Activated CD8-positive, alpha-beta T cell treated with anti-CD3 and anti-CD28 coated beads, Interleukin-2, amount 10 ng/mL, durations not matched to agents 7 days and 5 days (primary cell): Measurements from ENCODE around the gene SNX24. TPM values are rescaled to one million over a fixed set of nuclear protein-coding genes. Genes with fewer than 3 reads are reported as not detected.

Experiments
- ATAC-seq: fragments of 150-1000 bp; cut with Tn5 transposase; one replicate; pipeline ENCODE4 v1.10.0; 2021; ENCODE audit warnings: moderate library complexity
- CTCF ChIA-PET: fragments of 350-600 bp; sonication (Branson Sonifier 250); formaldehyde crosslinking; loops from one replicate; lab custom pipeline; 2021; ENCODE audit warnings: antibody characterized with exemption; lab: Charles Lee
- POLR2A ChIA-PET: fragments of 350-600 bp; sonication (Branson Sonifier 250); formaldehyde crosslinking; loops from one replicate; lab custom pipeline; 2021; ENCODE audit warnings: antibody characterized with exemption; lab: Charles Lee
- DNase-seq: peaks from one replicate; pipeline ENCODE4 v3.0.0-alpha.2; 2020
- H3K27ac Mint-ChIP-seq: one replicate; pipeline ENCODE4 v1.8.0; 2021; ENCODE audit warnings: mild to moderate bottlenecking, mixed read lengths
- H3K27me3 Mint-ChIP-seq: one replicate; pipeline ENCODE4 v1.8.0; 2021; ENCODE audit warnings: low read depth, mixed read lengths
- H3K36me3 Mint-ChIP-seq: one replicate; pipeline ENCODE4 v1.8.0; 2021; ENCODE audit warnings: low read depth, mixed read lengths
- H3K4me1 Mint-ChIP-seq: one replicate; pipeline ENCODE4 v1.8.0; 2021; ENCODE audit warnings: low read depth, mixed read lengths
- H3K4me3 Mint-ChIP-seq: one replicate; pipeline ENCODE4 v1.8.0; 2021; ENCODE audit warnings: mild to moderate bottlenecking, mixed read lengths
- H3K9me3 Mint-ChIP-seq: one replicate; pipeline ENCODE4 v1.8.0; 2022; ENCODE audit warnings: mixed read lengths; ENCODE audit not compliant: insufficient read depth
- total RNA-seq, 2 experiments: library from RNA; stranded (reverse); gene quantifications; one replicate each; pipeline ENCODE4 v1.2.3, GENCODE V29; 2021

The SNX24 gene
- total RNA-seq, 2 experiments from 2014 or later = 0.29 to 1.6 TPM

GRCh38 chr5:122924719-122925395 lies 79.4 kb downstream of the SNX24 start:
- ATAC-seq (no peak), DNase-seq (no peak)
- Mint-ChIP-seq H3K4me3 (no peak overlapping the region), H3K36me3 (no peaks in the 10 kb centered on the region), H3K9me3 (no peaks in the 10 kb centered on the region), H3K4me1 (no peaks in the 10 kb centered on the region), H3K27me3 (peaks cover under 1% of the 10 kb centered on the region), H3K27ac (no peak overlapping the region)
- ChIA-PET CTCF (no interaction called here), POLR2A (no interaction called here)

GRCh38 chr5:122929001-122929400 lies 83.6 kb downstream of the SNX24 start:
- CTCF ChIA-PET = no interaction called here
- H3K27me3 Mint-ChIP-seq = peaks cover 6% of the 10 kb centered on the region
- DNase-seq = no peak
- H3K4me3 Mint-ChIP-seq = no peak overlapping the region
- H3K36me3 Mint-ChIP-seq = no peaks in the 10 kb centered on the region
- POLR2A ChIA-PET = no interaction called here
- H3K4me1 Mint-ChIP-seq = no peaks in the 10 kb centered on the region
- no peak for ATAC-seq
- H3K27ac Mint-ChIP-seq = no peak overlapping the region
- no peaks in the 10 kb centered on the region for H3K9me3 Mint-ChIP-seq

GRCh38 chr5:122929980-122930379 lies 84.6 kb downstream of the SNX24 start:
- DNase-seq (no peak), ATAC-seq (no peak)
- peaks cover 6% of the 10 kb centered on the region for H3K27me3 Mint-ChIP-seq
- H3K27ac Mint-ChIP-seq = no peak overlapping the region
- ChIA-PET CTCF (no interaction called here), POLR2A (no interaction called here)
- H3K4me3 Mint-ChIP-seq = no peak overlapping the region
- H3K4me1 Mint-ChIP-seq = no peaks in the 10 kb centered on the region
- H3K36me3 Mint-ChIP-seq = no peaks in the 10 kb centered on the region
- H3K9me3 Mint-ChIP-seq = no peaks in the 10 kb centered on the region

- no peaks in the 10 kb centered on the region for H3K4me1 Mint-ChIP-seq
- H3K9me3 Mint-ChIP-seq = no peaks in the 10 kb centered on the region
- ChIA-PET CTCF (no interaction called here), POLR2A (no interaction called here)
- no peak overlapping the region for H3K27ac Mint-ChIP-seq
- ATAC-seq (no peak), DNase-seq (no peak)
- no peaks in the 10 kb centered on the region for H3K36me3 Mint-ChIP-seq
- peaks cover 7% of the 10 kb centered on the region for H3K27me3 Mint-ChIP-seq
- no peak overlapping the region for H3K4me3 Mint-ChIP-seq
Observed at GRCh38 chr5:122933956-122934355, 88.5 kb downstream of the SNX24 start.

GRCh38 chr5:122936088-122936487 lies 90.7 kb downstream of the SNX24 start:
- Mint-ChIP-seq H3K36me3 (no peaks in the 10 kb centered on the region), H3K27me3 (peaks cover 5% of the 10 kb centered on the region), H3K4me1 (no peaks in the 10 kb centered on the region), H3K9me3 (no peaks in the 10 kb centered on the region), H3K4me3 (no peak overlapping the region), H3K27ac (no peak overlapping the region)
- POLR2A ChIA-PET = no interaction called here
- DNase-seq (no peak), ATAC-seq (no peak)
- CTCF ChIA-PET = no interaction called here

- H3K36me3 Mint-ChIP-seq = no peaks in the 10 kb centered on the region
Observed at GRCh38 chr5:122937914-122938313, 92.5 kb downstream of the SNX24 start.

GRCh38 chr5:122940890-122941289 lies 95.5 kb downstream of the SNX24 start:
- peaks cover 7% of the 10 kb centered on the region for H3K27me3 Mint-ChIP-seq
- H3K27ac Mint-ChIP-seq = no peak overlapping the region
- POLR2A ChIA-PET = no interaction called here
- H3K36me3 Mint-ChIP-seq = no peaks in the 10 kb centered on the region
- H3K4me3 Mint-ChIP-seq = no peak overlapping the region
- DNase-seq = no peak
- no peaks in the 10 kb centered on the region for H3K9me3 Mint-ChIP-seq
- H3K4me1 Mint-ChIP-seq = no peaks in the 10 kb centered on the region
- CTCF ChIA-PET = no interaction called here
- no peak for ATAC-seq

More at GRCh38 chr5:122937914-122938313, 92.5 kb downstream of the SNX24 start:
- Mint-ChIP-seq H3K27ac (no peak overlapping the region), H3K9me3 (no peaks in the 10 kb centered on the region), H3K4me1 (no peaks in the 10 kb centered on the region), H3K27me3 (peaks cover 5% of the 10 kb centered on the region), H3K4me3 (no peak overlapping the region)
- DNase-seq (no peak), ATAC-seq (no peak)
- POLR2A ChIA-PET = no interaction called here
- CTCF ChIA-PET = no interaction called here

- no peak for DNase-seq
- ChIA-PET POLR2A (no interaction called here), CTCF (no interaction called here)
- no peak overlapping the region for H3K27ac Mint-ChIP-seq
- H3K9me3 Mint-ChIP-seq = no peaks in the 10 kb centered on the region
- H3K36me3 Mint-ChIP-seq = no peaks in the 10 kb centered on the region
- no peak overlapping the region for H3K4me3 Mint-ChIP-seq
- peaks cover 6% of the 10 kb centered on the region for H3K27me3 Mint-ChIP-seq
- no peak for ATAC-seq
- H3K4me1 Mint-ChIP-seq = no peaks in the 10 kb centered on the region
Observed at GRCh38 chr5:122941737-122942136, 96.3 kb downstream of the SNX24 start.

- Mint-ChIP-seq H3K36me3 (no peaks in the 10 kb centered on the region), H3K27ac (no peak overlapping the region), H3K4me3 (no peak overlapping the region), H3K9me3 (no peaks in the 10 kb centered on the region), H3K27me3 (peaks cover 6% of the 10 kb centered on the region), H3K4me1 (no peaks in the 10 kb centered on the region)
- CTCF ChIA-PET = no interaction called here
- no peak for DNase-seq
- POLR2A ChIA-PET = no interaction called here
- no peak for ATAC-seq
Observed at GRCh38 chr5:122942164-122942914, 96.9 kb downstream of the SNX24 start.

- no peak for DNase-seq
- Mint-ChIP-seq H3K9me3 (no peaks in the 10 kb centered on the region), H3K4me1 (no peaks in the 10 kb centered on the region), H3K4me3 (no peak overlapping the region), H3K27ac (no peak overlapping the region), H3K36me3 (no peaks in the 10 kb centered on the region), H3K27me3 (peaks cover 6% of the 10 kb centered on the region)
- ChIA-PET CTCF (no interaction called here), POLR2A (no interaction called here)
- no peak for ATAC-seq
Observed at GRCh38 chr5:122943050-122943698, 97.8 kb downstream of the SNX24 start.

- Mint-ChIP-seq H3K4me3 (no peak overlapping the region), H3K27me3 (peaks cover 6% of the 10 kb centered on the region), H3K36me3 (no peaks in the 10 kb centered on the region), H3K9me3 (no peaks in the 10 kb centered on the region), H3K27ac (no peak overlapping the region), H3K4me1 (no peaks in the 10 kb centered on the region)
- ChIA-PET POLR2A (no interaction called here), CTCF (no interaction called here)
- DNase-seq = no peak
- ATAC-seq = no peak
Observed at GRCh38 chr5:122944051-122944450, 98.6 kb downstream of the SNX24 start.

GRCh38 chr5:122947372-122947771 lies 102.0 kb downstream of the SNX24 start:
- H3K4me1 Mint-ChIP-seq = no peaks in the 10 kb centered on the region
- ChIA-PET POLR2A (no interaction called here), CTCF (no interaction called here)
- H3K27me3 Mint-ChIP-seq = peaks cover 2% of the 10 kb centered on the region
- no peak overlapping the region for H3K4me3 Mint-ChIP-seq
- no peaks in the 10 kb centered on the region for H3K36me3 Mint-ChIP-seq
- ATAC-seq (no peak), DNase-seq (no peak)
- H3K27ac Mint-ChIP-seq = no peak overlapping the region
- H3K9me3 Mint-ChIP-seq = no peaks in the 10 kb centered on the region
